ENCODE results near the gene GIPR.

- TF ChIP-seq MAX (IDR thresholded peaks at IDR 0.05; ENCODE audit: low read depth, low read length) = no peak
- no peak for TF ChIP-seq CTCF (IDR thresholded peaks at IDR 0.05; ENCODE audit: low read depth, low read length)
- TF ChIP-seq MYC (IDR thresholded peaks at IDR 0.05; ENCODE audit: low read depth, low read length) = no peak
Observed at GRCh38 chr19:45668342-45668871, 386 bp downstream of the GIPR start.
